Upper lobe of right lung (tissue), 1 donor: ENCODE results near the gene SARDH. TPM values are rescaled to one million over a fixed set of nuclear protein-coding genes. Genes with fewer than 3 reads are reported as not detected.

ENCODE experiments used
- ATAC-seq: fragments of 200-7000 bp; cut with Tn5 transposase; one replicate; pipeline ENCODE4 v1.9.1; 2020; ENCODE audit warnings: mild to moderate bottlenecking, moderate library complexity
- DNase-seq: peaks from one replicate; pipeline ENCODE4 v3.0.0-alpha.2; 2020
- H3K27ac ChIP-seq: fragments of 200-600 bp; one replicate; pipeline ENCODE4 v1.8.0; 2022
- H3K27me3 ChIP-seq: fragments of 200-600 bp; one replicate; pipeline ENCODE4 v1.8.0; 2022; ENCODE audit warnings: mild to moderate bottlenecking
- H3K36me3 ChIP-seq: fragments of 200-600 bp; one replicate; pipeline ENCODE4 v1.8.0; 2022
- H3K4me1 ChIP-seq: fragments of 200-600 bp; one replicate; pipeline ENCODE4 v1.8.0; 2022
- H3K4me3 ChIP-seq: fragments of 200-600 bp; one replicate; pipeline ENCODE4 v1.8.0; 2022; ENCODE audit warnings: mild to moderate bottlenecking
- H3K9me3 ChIP-seq: fragments of 200-600 bp; one replicate; pipeline ENCODE4 v1.8.0; 2022
- CTCF ChIP-seq: fragments of 200-600 bp; IDR thresholded peaks from one replicate; pipeline ENCODE4 v1.8.0; 2022; ENCODE audit warnings: antibody characterized with exemption
- intact Hi-C: fragments of 100-400 bp; cut with DNase I; formaldehyde crosslinking; loops from one replicate; pipeline ENCODE4 v1.11.0; 2022
- total RNA-seq: library from RNA; stranded (reverse); fragmentation: NEBNext Ultra II Directional; extraction: Animal tissue kit (Norgen Biotek cat#: 25700); gene quantifications from one replicate; pipeline ENCODE4 v1.2.1, GENCODE V29; 2021
- donor health status: DM: no; HTN: yes; CAD: no; lungs with severe emphysema.

Gene SARDH
- total RNA-seq, 1 donor from 2014 or later = 6.8 TPM

- no peak overlapping the region for H3K4me3 ChIP-seq
- intact Hi-C loops = no loop called here
- no peaks in the 10 kb centered on the region for H3K9me3 ChIP-seq
- no peaks in the 10 kb centered on the region for H3K27me3 ChIP-seq
- H3K4me1 ChIP-seq = no peaks in the 10 kb centered on the region
- ATAC-seq = no peak
- no peaks in the 10 kb centered on the region for H3K36me3 ChIP-seq
- TF ChIP-seq CTCF = no peak
- no peak overlapping the region for H3K27ac ChIP-seq
- no peak for DNase-seq
These were observed 71.8 kb downstream of the SARDH start for GRCh38 chr9:133666387-133666786.

GRCh38 chr9:133665535-133665934 lies 72.6 kb downstream of the SARDH start:
- no peaks in the 10 kb centered on the region for H3K4me1 ChIP-seq
- no peak for DNase-seq
- no peak overlapping the region for H3K4me3 ChIP-seq
- no peak for TF ChIP-seq CTCF
- no peaks in the 10 kb centered on the region for H3K36me3 ChIP-seq
- no peaks in the 10 kb centered on the region for H3K9me3 ChIP-seq
- no peak for ATAC-seq
- H3K27me3 ChIP-seq = peaks cover 3% of the 10 kb centered on the region
- intact Hi-C loops = no loop called here
- H3K27ac ChIP-seq = no peak overlapping the region

- Histone ChIP-seq H3K36me3 (no peaks in the 10 kb centered on the region), H3K4me1 (no peaks in the 10 kb centered on the region), H3K9me3 (no peaks in the 10 kb centered on the region), H3K27me3 (peaks cover 7% of the 10 kb centered on the region), H3K27ac (no peak overlapping the region), H3K4me3 (no peak overlapping the region)
- TF ChIP-seq CTCF = no peak
- ATAC-seq = no peak
- intact Hi-C loops = no loop called here
- DNase-seq = no peak
These were observed 73.1 kb downstream of the SARDH start for GRCh38 chr9:133665096-133665495.

- DNase-seq (no peak), ATAC-seq (no peak)
- Histone ChIP-seq H3K36me3 (no peaks in the 10 kb centered on the region), H3K9me3 (no peaks in the 10 kb centered on the region), H3K4me3 (no peak overlapping the region), H3K4me1 (peaks cover 1% of the 10 kb centered on the region), H3K27ac (no peak overlapping the region), H3K27me3 (peaks cover 8% of the 10 kb centered on the region)
- intact Hi-C loops = no loop called here
- TF ChIP-seq CTCF = no peak
These were observed 73.7 kb downstream of the SARDH start for GRCh38 chr9:133664173-133665050.

- no peaks in the 10 kb centered on the region for H3K36me3 ChIP-seq
- H3K9me3 ChIP-seq = no peaks in the 10 kb centered on the region
- intact Hi-C loops = no loop called here
- H3K27me3 ChIP-seq = peaks cover 12% of the 10 kb centered on the region
- no peak for TF ChIP-seq CTCF
- peaks cover 12% of the 10 kb centered on the region for H3K4me1 ChIP-seq
- no peak for DNase-seq
- no peak for ATAC-seq
- H3K27ac ChIP-seq = no peak overlapping the region
- no peak overlapping the region for H3K4me3 ChIP-seq
These were observed 76.2 kb downstream of the SARDH start for GRCh38 chr9:133661846-133662540.
